PC-3 (cell line): ENCODE data around the gene KCNE2.

ENCODE experiments used
- CTCF ChIP-seq: fragments of 300-600 bp; sonication (generic); conservative IDR thresholded peaks from 2 replicates; pipeline ENCODE4 v1.5.1; 2017; ENCODE audit warnings: antibody characterized with exemption, low read depth, mild to moderate bottlenecking, low read length
- EZH2 ChIP-seq: fragments of 300-600 bp; sonication (generic); IDR thresholded peaks from one replicate; pipeline ENCODE4 v1.6.1; 2017; ENCODE audit warnings: antibody characterized with exemption, mild to moderate bottlenecking, low read length; ENCODE audit not compliant: unreplicated experiment
- EZH2phosphoT487 ChIP-seq: fragments of 300-600 bp; sonication (generic); IDR thresholded peaks from 2 replicates; pipeline ENCODE4 v1.6.1; 2018; ENCODE audit warnings: mild to moderate bottlenecking, antibody characterized with exemption, low read length, borderline replicate concordance

GRCh38 chr21:34330055-34330454 lies 33.8 kb upstream of the KCNE2 start:
- TF ChIP-seq CTCF, result peak; percentile 37
- no peak for TF ChIP-seq EZH2
- no peak for TF ChIP-seq EZH2phosphoT487
